ENCODE measurements around the gene CACNA1C.

- TF ChIP-seq EZH2 (IDR thresholded peaks at IDR 0.05; ENCODE audit: low read length, missing control alignments) (no peak), CTCF (conservative IDR thresholded peaks at IDR 0.05 in 1 of 2, IDR thresholded peaks at IDR 0.05 in 1 of 2; ENCODE audit: low read depth in 1 of 2, low read length in 2 of 2) (no peak)
Observed at GRCh38 chr12:2018391-2018790, 34.4 kb upstream of the CACNA1C start.
